Ovary (tissue), 9 donors: ENCODE measurements around the gene SLC38A11. TPM values are rescaled to one million over a fixed set of nuclear protein-coding genes. Genes with fewer than 3 reads are reported as not detected.

ENCODE experiments used
- DNase-seq, 5 donors: peaks; one replicate each; pipeline ENCODE4 v3.0.0-alpha.2; 2019 to 2020
- H3K27ac ChIP-seq, 2 donors: fragments of 200-600 bp; one replicate each; pipeline versions ENCODE4 v1.5.1 to v1.8.0; 2019 to 2022
- H3K27me3 ChIP-seq: fragments of 200-600 bp; one replicate; pipeline ENCODE4 v1.8.0; 2022
- H3K36me3 ChIP-seq: fragments of 200-600 bp; sonication (generic); one replicate; pipeline ENCODE4 v1.5.1; 2019
- H3K4me1 ChIP-seq: one replicate; pipeline ENCODE4 v1.8.1; 2013; ENCODE audit warnings: mild to moderate bottlenecking, moderate library complexity; ENCODE audit not compliant: insufficient read depth
- H3K4me3 ChIP-seq: fragments of 200-600 bp; sonication (generic); one replicate; pipeline ENCODE4 v1.5.1; 2017
- H3K9me3 ChIP-seq, 2 donors: fragments of 200-600 bp in 1 of 2; sonication (generic) in 1 of 2; one replicate each; pipeline versions ENCODE4 v1.5.1 to v1.8.1; 2013 to 2019; ENCODE audit warnings: mild to moderate bottlenecking in 1 of 2, moderate library complexity in 1 of 2
- EP300 ChIP-seq: sonication (generic); formaldehyde crosslinking; IDR thresholded peaks from one replicate; pipeline ENCODE4 v1.6.1; 2017; ENCODE audit warnings: antibody characterized with exemption
- POLR2A ChIP-seq: fragments of 450-650 bp; IDR thresholded peaks from one replicate; pipeline ENCODE4 v1.6.1; 2017; ENCODE audit warnings: antibody characterized with exemption, mild to moderate bottlenecking, moderate library complexity
- WGBS, 3 donors: extraction: QIAGEN DNeasy Blood & Tissue Kit in 1 of 3; methylation state at CpG; one replicate each; pipeline versions ENCODE4 v1.1.5 to v1.1.7; 2013 to 2017; 5-methylcytosine and 5-hydroxymethylcytosine counted together
- intact Hi-C, 4 donors: fragments of 100-400 bp; cut with DNase I; formaldehyde crosslinking; loops; one replicate each; pipeline versions ENCODE4 v1.11.0 to v1.15.1; 2022 to 2023
- polyA plus RNA-seq, 2 donors: library from polyadenylated mRNA; stranded (reverse); fragments of 200-250 nt in 1 of 2; fragments of 350-450 nt in 1 of 2; fragmentation: Illumina TruSeq in 1 of 2; extraction: RNeasy Lipid Tissue Mini Kit (QIAGEN cat#74804) in 1 of 2; gene quantifications; one replicate each; pipeline ENCODE4 v1.2.3, GENCODE V29; 2013 to 2014
- small RNA-seq: library from RNA; depleted of rRNA; stranded (forward); fragments of <200 nt; gene quantifications from one replicate; pipeline ENCODE3, GENCODE V24; 2016
- total RNA-seq, 7 donors: library from RNA; depleted of rRNA in 2 of 7; stranded (reverse); fragments of >200 nt in 2 of 7; fragmentation: NEBNext Ultra II Directional in 3 of 7; extraction: Animal tissue kit (Norgen Biotek cat#: 25700) in 3 of 7; gene quantifications; one replicate each; pipeline versions ENCODE4 v1.1.0 to v1.2.4, GENCODE V29; 2016 to 2023
- TF ChIP-seq, protein P1 (sequence below), 3 donors: fragments of 450-650 bp in 2 of 3; fragments of 200-600 bp in 1 of 3; IDR thresholded peaks; one replicate each; pipeline versions ENCODE4 v1.5.1 to v1.8.0; 2016 to 2022; ENCODE audit warnings: antibody characterized with exemption in 3 of 3, mild to moderate bottlenecking in 1 of 3
- donor health status: DM: no; HTN: no; CAD: no; lungs with moderate emphysema.
- donor health status: DM: no; HTN: no; CAD: no.
- donor health status: Bipolar disorder and iron deficiency.
- donor health status: DM: yes; HTN: yes; CAD: no.
- donor health status: DM: no; HTN: no; CAD: no.
- donor health status: DM: yes; HTN: yes; CAD: no.

Gene SLC38A11
- total and polyA plus RNA-seq, 9 donors, result 0.19 to 3.0 (median 0.96) TPM; not detected in 3

DNA sequence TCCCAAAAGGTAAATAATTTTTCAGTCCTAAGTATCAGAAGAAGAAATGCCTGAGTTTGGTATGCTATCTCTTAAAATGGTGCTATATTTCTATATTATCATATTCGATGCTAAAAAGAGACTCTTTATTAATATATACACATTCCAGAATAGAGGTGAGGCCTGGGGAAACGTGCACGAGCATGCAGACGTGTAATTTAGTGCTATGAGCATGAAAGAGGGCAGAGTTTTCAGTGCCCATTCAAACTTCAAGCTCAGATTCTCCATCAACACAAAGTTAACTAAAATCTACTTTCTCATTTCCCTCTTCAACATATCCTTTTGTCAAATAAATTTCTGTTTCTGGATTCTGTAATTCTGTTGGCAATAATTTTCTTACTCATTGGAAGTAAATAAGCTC lies 108.0 kb downstream of the SLC38A11 start:
- intact Hi-C loops, result loop anchor here in 1 of 4 donors (10.0 kb wide), 1 partner anchor 62 kb away; no protein-coding TSS in a partner anchor
- Histone ChIP-seq H3K27ac (no peak overlapping the region), H3K4me1 (no peaks in the 10 kb centered on the region), H3K36me3 (no peaks in the 10 kb centered on the region), H3K9me3 (no peaks in the 10 kb centered on the region), H3K27me3 (no peaks in the 10 kb centered on the region), H3K4me3 (no peak overlapping the region)
- TF ChIP-seq POLR2A, result no peak
- no peak for TF ChIP-seq EP300
- TF ChIP-seq, protein P1, sequence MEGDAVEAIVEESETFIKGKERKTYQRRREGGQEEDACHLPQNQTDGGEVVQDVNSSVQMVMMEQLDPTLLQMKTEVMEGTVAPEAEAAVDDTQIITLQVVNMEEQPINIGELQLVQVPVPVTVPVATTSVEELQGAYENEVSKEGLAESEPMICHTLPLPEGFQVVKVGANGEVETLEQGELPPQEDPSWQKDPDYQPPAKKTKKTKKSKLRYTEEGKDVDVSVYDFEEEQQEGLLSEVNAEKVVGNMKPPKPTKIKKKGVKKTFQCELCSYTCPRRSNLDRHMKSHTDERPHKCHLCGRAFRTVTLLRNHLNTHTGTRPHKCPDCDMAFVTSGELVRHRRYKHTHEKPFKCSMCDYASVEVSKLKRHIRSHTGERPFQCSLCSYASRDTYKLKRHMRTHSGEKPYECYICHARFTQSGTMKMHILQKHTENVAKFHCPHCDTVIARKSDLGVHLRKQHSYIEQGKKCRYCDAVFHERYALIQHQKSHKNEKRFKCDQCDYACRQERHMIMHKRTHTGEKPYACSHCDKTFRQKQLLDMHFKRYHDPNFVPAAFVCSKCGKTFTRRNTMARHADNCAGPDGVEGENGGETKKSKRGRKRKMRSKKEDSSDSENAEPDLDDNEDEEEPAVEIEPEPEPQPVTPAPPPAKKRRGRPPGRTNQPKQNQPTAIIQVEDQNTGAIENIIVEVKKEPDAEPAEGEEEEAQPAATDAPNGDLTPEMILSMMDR (IDR thresholded peaks at IDR 0.05), result no peak
- WGBS, 3 donors, result 86 to 88% (median 87%) methylated on average over 4 of the region's 4 CpGs
- no peak for DNase-seq

DNA sequence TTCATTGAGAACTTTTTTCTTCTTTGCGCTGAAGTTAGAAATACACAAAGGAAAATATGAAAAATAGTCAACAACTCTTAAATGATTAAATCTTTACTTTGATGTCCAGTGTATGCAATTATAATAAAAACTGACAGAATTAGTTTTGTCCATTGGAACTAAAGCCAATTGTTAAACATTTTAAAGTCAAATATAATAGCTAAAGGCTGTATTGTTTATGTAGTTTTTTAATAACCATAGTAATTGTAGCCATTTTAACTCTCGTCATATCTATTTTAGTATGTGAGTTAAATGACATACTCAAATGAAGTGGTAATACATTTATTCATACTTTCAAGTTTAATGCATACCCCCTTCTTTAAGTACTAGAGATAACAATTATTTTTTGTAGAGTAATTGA lies 109.0 kb downstream of the SLC38A11 start:
- WGBS, 3 donors, result 92 to 96% (median 96%) methylated on average over 2 of the region's 2 CpGs
- TF ChIP-seq, protein P1 (IDR thresholded peaks at IDR 0.05), result no peak
- TF ChIP-seq EP300, result no peak
- TF ChIP-seq POLR2A, result no peak
- intact Hi-C loops, result loop anchor here in 1 of 4 donors (10.0 kb wide), 1 partner anchor 61 kb away; no protein-coding TSS in a partner anchor
- no peak for DNase-seq
- H3K4me3 ChIP-seq, result no peak overlapping the region
- H3K27me3 ChIP-seq, result no peaks in the 10 kb centered on the region
- H3K4me1 ChIP-seq, result no peaks in the 10 kb centered on the region
- H3K36me3 ChIP-seq, result no peaks in the 10 kb centered on the region
- no peak overlapping the region for H3K27ac ChIP-seq
- H3K9me3 ChIP-seq, result no peaks in the 10 kb centered on the region

Small RNAs within 50 kb of the gene (small RNA-seq; reads per million reads assigned to genes)
- gene RNA5SP110, result not detected
- 0.25 reads per million for gene RNA5SP111

Other genes with a start within 250 kb of the SLC38A11 start
- 10 to 100 TPM; 23.8 to 56.8 (median 40.9) TPM for gene COBLL1, start 113.7 kb downstream of the SLC38A11 start, total RNA-seq
- gene COBLL1, start 113.7 kb downstream of the SLC38A11 start, polyA plus RNA-seq, result 10 to 100 TPM; 11.5 to 35.5 TPM
- 1 to 10 TPM in 2 of 7 donors, under 1 TPM in 5; 0.20 to 3.4 (median 0.80) TPM for gene SCN3A, start 248.5 kb upstream of the SLC38A11 start, total RNA-seq
- gene SCN3A, start 248.5 kb upstream of the SLC38A11 start, polyA plus RNA-seq, result 1 to 10 TPM in 1 of 2 donors, under 1 TPM in 1; 0.56 to 1.3 TPM